Endothelial cell of umbilical vein (primary cell): ENCODE data around the gene SETX. TPM values are rescaled to one million over a fixed set of nuclear protein-coding genes. Genes with fewer than 3 reads are reported as not detected.

Source experiments
- BruUV-seq: library from RNA; stranded (reverse); fragments of 400-500 nt; replicated peaks from 2 replicates; lab custom pipeline; 2021; lab: Mats Ljungman, UMichigan
- CTCF ChIA-PET: fragments of 300-600, 350-600 bp; sonication (Branson Sonifier 250); formaldehyde crosslinking; loops from one replicate; lab custom pipeline; 2021; ENCODE audit warnings: antibody characterized with exemption, inconsistent platforms; lab: Charles Lee
- POLR2A ChIA-PET: fragments of 300-600, 350-600 bp; sonication (Branson Sonifier 250); formaldehyde crosslinking; loops from one replicate; lab custom pipeline; 2021; ENCODE audit warnings: antibody characterized with exemption, inconsistent platforms; lab: Charles Lee
- DNase-seq: peaks from one replicate; pipeline ENCODE4 v3.0.0-alpha.2; 2011; ENCODE audit warnings: low read depth, low spot score
- FAIRE-seq: peaks from 2 replicates; lab custom pipeline; 2011; peaks lifted over from hg19 to GRCh38; lab: Jason Lieb, UNC
- H2AFZ ChIP-seq: 2 replicates; pipeline ENCODE4 v1.6.0; 2012; ENCODE audit warnings: low read depth, low read length, control low read depth, inconsistent platforms
- H3K27ac ChIP-seq: 2 replicates; pipeline ENCODE4 v1.5.1; 2011; ENCODE audit warnings: low read depth, mild to moderate bottlenecking, control low read depth, low read length, moderate library complexity; ENCODE audit not compliant: insufficient read depth
- H3K27me3 ChIP-seq, 2 experiments: 2 replicates each; pipeline versions ENCODE4 v1.6.0 to v1.6.1; 2011; ENCODE audit warnings: low read length in 2 of 2, mixed read lengths in 1 of 2; ENCODE audit not compliant: control insufficient read depth in 2 of 2, insufficient read depth in 2 of 2
- H3K36me3 ChIP-seq, 2 experiments: 2 replicates in 1 of 2; 3 replicates in 1 of 2; pipeline ENCODE4 v1.5.1; 2011; ENCODE audit warnings: low read length in 2 of 2, mild to moderate bottlenecking in 1 of 2, moderate library complexity in 1 of 2; ENCODE audit not compliant: control insufficient read depth in 2 of 2, insufficient read depth in 2 of 2; ENCODE audit errors: extremely low read depth in 1 of 2
- H3K4me1 ChIP-seq: 3 replicates; pipeline ENCODE4 v1.5.1; 2011; ENCODE audit warnings: mild to moderate bottlenecking, low read length; ENCODE audit not compliant: control insufficient read depth, insufficient read depth; ENCODE audit errors: extremely low read depth
- H3K4me2 ChIP-seq: 2 replicates; pipeline ENCODE4 v1.6.1; 2011; ENCODE audit warnings: low read length, control low read depth, mixed read lengths; ENCODE audit not compliant: insufficient read depth
- H3K4me3 ChIP-seq, 3 experiments: fragments of 200-600 bp in 1 of 3; sonication (generic), shearing (Covaris generic) in 1 of 3; replicated peaks in 1 of 3; 2 replicates each; pipeline ENCODE4 v1.5.1; 2011 to 2016; ENCODE audit warnings: control low read depth in 3 of 3, low read length in 3 of 3, mild to moderate bottlenecking in 2 of 3, inconsistent platforms in 1 of 3, low read depth in 1 of 3, moderate library complexity in 1 of 3; ENCODE audit not compliant: insufficient read depth in 1 of 3
- H3K79me2 ChIP-seq: 2 replicates; pipeline ENCODE4 v1.6.0; 2012; ENCODE audit warnings: low read length, inconsistent platforms; ENCODE audit not compliant: control insufficient read depth, insufficient read depth
- H3K9ac ChIP-seq: replicated peaks from 2 replicates; pipeline ENCODE3; 2011; ENCODE audit warnings: low read length, control low read depth; ENCODE audit not compliant: insufficient read depth; ENCODE audit errors: extremely low read depth
- H3K9me1 ChIP-seq: replicated peaks from 3 replicates; pipeline ENCODE4 v1.6.0; 2011; ENCODE audit warnings: mild to moderate bottlenecking, low read length; ENCODE audit not compliant: control insufficient read depth, insufficient read depth; ENCODE audit errors: extremely low read depth
- H3K9me3 ChIP-seq: replicated peaks from 2 replicates; pipeline ENCODE4 v1.5.1; 2012; ENCODE audit warnings: low read length, inconsistent platforms; ENCODE audit not compliant: control insufficient read depth, insufficient read depth
- H4K20me1 ChIP-seq: replicated peaks from 2 replicates; pipeline ENCODE3; 2011; ENCODE audit warnings: mild to moderate bottlenecking, low read length; ENCODE audit not compliant: control insufficient read depth, insufficient read depth; ENCODE audit errors: extremely low read depth
- CTCF ChIP-seq, 2 donors: IDR thresholded peaks; 1 replicate in 1 of 2; 2 replicates in 1 of 2; pipeline ENCODE4 v1.5.1; 2011; ENCODE audit warnings: low read length in 2 of 2, mild to moderate bottlenecking in 2 of 2, moderate library complexity in 2 of 2, control low read depth in 1 of 2, inconsistent platforms in 1 of 2, low read depth in 1 of 2; ENCODE audit not compliant: insufficient read depth in 1 of 2; ENCODE audit errors: extremely low read depth in 1 of 2
- EZH2 ChIP-seq: IDR thresholded peaks from 2 replicates; pipeline ENCODE4 v1.6.1; 2012; ENCODE audit warnings: borderline replicate concordance, low read depth, mild to moderate bottlenecking, moderate library complexity, low read length, inconsistent platforms; ENCODE audit not compliant: severe bottlenecking
- FOS ChIP-seq: IDR thresholded peaks from 2 replicates; pipeline ENCODE4 v1.6.1; 2011; ENCODE audit warnings: mild to moderate bottlenecking, low read length, moderate library complexity, borderline replicate concordance; ENCODE audit not compliant: insufficient read depth
- GATA2 ChIP-seq: IDR thresholded peaks from 2 replicates; pipeline ENCODE4 v1.7.0; 2011; ENCODE audit warnings: low read depth, mild to moderate bottlenecking, moderate library complexity, mixed read lengths, low read length; ENCODE audit not compliant: insufficient read length, insufficient read depth
- MYC ChIP-seq: IDR thresholded peaks from one replicate; pipeline ENCODE4 v1.6.1; 2011; ENCODE audit warnings: mild to moderate bottlenecking, low read depth, low read length
- POLR2A ChIP-seq: IDR thresholded peaks from 2 replicates; pipeline ENCODE4 v1.6.1; 2012; ENCODE audit warnings: low read depth, mild to moderate bottlenecking, control low read depth, low read length
- POLR2AphosphoS5 ChIP-seq: IDR thresholded peaks from 2 replicates; pipeline ENCODE4 v1.6.1; 2012; ENCODE audit warnings: low read depth, mild to moderate bottlenecking, control low read depth, low read length, moderate library complexity; ENCODE audit not compliant: insufficient read depth
- dilution Hi-C: fragments of 300-500 bp; cut with MboI; formaldehyde crosslinking; loops from one replicate; pipeline ENCODE4 v1.15.0; 2019; ENCODE audit warnings: low sequenced_read_pairs; ENCODE audit not compliant: extremely low pct_ligation_motif_present
- intact Hi-C: fragments of 100-400 bp; cut with micrococcal nuclease; formaldehyde crosslinking; loops from one replicate; pipeline ENCODE4 v1.10.0; 2022
- polyA plus RNA-seq, 4 experiments: library from polyadenylated mRNA; depleted of rRNA in 3 of 4; stranded (reverse) in 3 of 4; unstranded in 1 of 4; fragments of >200 nt; gene quantifications; 2 replicates each; pipeline versions ENCODE4 v1.2.1 to v1.2.3, GENCODE V29; 2011 to 2012; ENCODE audit warnings: missing spikeins in 1 of 4
- total RNA-seq: library from RNA; stranded (reverse); gene quantifications from 2 replicates; pipeline ENCODE4 v1.2.3, GENCODE V29; 2021

SETX gene
- total and polyA plus RNA-seq, 2 donors (not counting 3 experiments of a cell fraction or from before 2014, with no cell fraction given): 20.9 to 47.7 TPM

GRCh38 chr9:132224645-132225044 lies 130.1 kb downstream of the SETX start:
- no peaks in the 10 kb centered on the region for H3K79me2 ChIP-seq
- H2AFZ ChIP-seq: no peak overlapping the region
- peaks cover 9 to 10% of the 10 kb centered on the region in 2 experiments for H3K27me3 ChIP-seq
- FAIRE-seq: no peak
- no TSS peak for BruUV-seq
- dilution Hi-C loops: no loop called here
- POLR2A ChIA-PET: no interaction called here
- no peaks in the 10 kb centered on the region for H4K20me1 ChIP-seq
- no peaks in the 10 kb centered on the region for H3K36me3 ChIP-seq
- intact Hi-C loops: no loop called here
- no peak for DNase-seq
- H3K9me3 ChIP-seq: no peaks in the 10 kb centered on the region
- no peak overlapping the region for H3K27ac ChIP-seq
- H3K4me3 ChIP-seq: no peak overlapping the region
- no peak overlapping the region for H3K4me2 ChIP-seq
- no peaks in the 10 kb centered on the region for H3K9me1 ChIP-seq
- TF ChIP-seq GATA2 (no peak), POLR2A (no peak), POLR2AphosphoS5 (no peak), EZH2 (no peak), CTCF (IDR thresholded peaks at IDR 0.05; ENCODE audit: extremely low read depth in 1 of 2, insufficient read depth in 1 of 2, low read depth in 1 of 2, low read length in 2 of 2) (no peak), FOS (no peak), MYC (no peak)
- no peaks in the 10 kb centered on the region for H3K4me1 ChIP-seq
- CTCF ChIA-PET: no interaction called here
- H3K9ac ChIP-seq: no peak overlapping the region
